Measurements from ENCODE around the gene TTC7B.

TTC7B gene

GRCh38 chr14:90621201-90621600 is 195.0 kb downstream of the TTC7B start:
- no peak for DNase-seq (ENCODE audit: low read depth, low spot score)

- no peak for DNase-seq (ENCODE audit: low read depth, low spot score)
Measured at GRCh38 chr14:90620568-90621077, 195.6 kb downstream of the TTC7B start.

GRCh38 chr14:90619911-90620310 is 196.3 kb downstream of the TTC7B start:
- no peak for DNase-seq (ENCODE audit: low read depth, low spot score)

- DNase-seq (ENCODE audit: low read depth, low spot score), result no peak
Measured at GRCh38 chr14:90617961-90618360, 198.3 kb downstream of the TTC7B start.

- no peak for DNase-seq (ENCODE audit: low read depth, low spot score)
Measured at GRCh38 chr14:90616881-90617280, 199.3 kb downstream of the TTC7B start.

GRCh38 chr14:90616313-90616712 is 199.9 kb downstream of the TTC7B start:
- DNase-seq (ENCODE audit: low read depth, low spot score), result no peak

GRCh38 chr14:90615517-90616060 is 200.6 kb downstream of the TTC7B start:
- no peak for DNase-seq (ENCODE audit: low read depth, low spot score)

GRCh38 chr14:90614696-90615516 is 201.3 kb downstream of the TTC7B start:
- DNase-seq (ENCODE audit: low read depth, low spot score), result no peak

GRCh38 chr14:90613997-90614396 is 202.2 kb downstream of the TTC7B start:
- DNase-seq (ENCODE audit: low read depth, low spot score), result no peak

GRCh38 chr14:90613453-90613852 is 202.8 kb downstream of the TTC7B start:
- DNase-seq (ENCODE audit: low read depth, low spot score), result no peak

- no peak for DNase-seq (ENCODE audit: low read depth, low spot score)
Measured at GRCh38 chr14:90612801-90613200, 203.4 kb downstream of the TTC7B start.

- no peak for DNase-seq (ENCODE audit: low read depth, low spot score)
Measured at GRCh38 chr14:90611936-90612335, 204.3 kb downstream of the TTC7B start.

GRCh38 chr14:90611501-90611900 is 204.7 kb downstream of the TTC7B start:
- DNase-seq (ENCODE audit: low read depth, low spot score), result no peak

- DNase-seq (ENCODE audit: low read depth, low spot score), result no peak
Measured at GRCh38 chr14:90610346-90611040, 205.7 kb downstream of the TTC7B start.

- no peak for DNase-seq (ENCODE audit: low read depth, low spot score)
Measured at GRCh38 chr14:90609376-90609775, 206.9 kb downstream of the TTC7B start.

- DNase-seq (ENCODE audit: low read depth, low spot score), result no peak
Measured at GRCh38 chr14:90608929-90609341, 207.3 kb downstream of the TTC7B start.

- DNase-seq (ENCODE audit: low read depth, low spot score), result no peak
Measured at GRCh38 chr14:90608281-90608680, 207.9 kb downstream of the TTC7B start.

GRCh38 chr14:90607141-90607540 is 209.1 kb downstream of the TTC7B start:
- DNase-seq (ENCODE audit: low read depth, low spot score), result no peak

GRCh38 chr14:90606434-90606833 is 209.8 kb downstream of the TTC7B start:
- no peak for DNase-seq (ENCODE audit: low read depth, low spot score)

- DNase-seq (ENCODE audit: low read depth, low spot score), result no peak
Measured at GRCh38 chr14:90605430-90605829, 210.8 kb downstream of the TTC7B start.

- DNase-seq (ENCODE audit: low read depth, low spot score), result no peak
Measured at GRCh38 chr14:90604356-90604755, 211.9 kb downstream of the TTC7B start.

GRCh38 chr14:90603841-90604240 is 212.4 kb downstream of the TTC7B start:
- no peak for DNase-seq (ENCODE audit: low read depth, low spot score)

- no peak for DNase-seq (ENCODE audit: low read depth, low spot score)
Measured at GRCh38 chr14:90603336-90603735, 212.9 kb downstream of the TTC7B start.
